ENCODE data around the gene CIZ1. TPM values are rescaled to one million over a fixed set of nuclear protein-coding genes. Genes with fewer than 3 reads are reported as not detected.
A peak's percentile ranks its signal among the peaks of the same experiment; 100 is the strongest.

The CIZ1 gene
- total RNA-seq, 2 donors from 2014 or later, result 55.2 to 94.0 TPM

GRCh38 chr9:128216781-128217553 lies 25.6 kb upstream of the CIZ1 start:
- WGBS, result 81% methylated on average over 16 of the region's 16 CpGs
- no peak for TF ChIP-seq CTCF (IDR thresholded peaks at IDR 0.05)
- no peak for TF ChIP-seq POLR2A (IDR thresholded peaks at IDR 0.05)
- no peak for TF ChIP-seq POLR2AphosphoS5 (IDR thresholded peaks at IDR 0.05)
- H3K9me3 ChIP-seq, result no peaks in the 10 kb centered on the region
- no peaks in the 10 kb centered on the region for H3K4me1 ChIP-seq (replicated peaks)
- H3K4me3 ChIP-seq, result no peak overlapping the region
- H3K36me3 ChIP-seq, result no peaks in the 10 kb centered on the region
- DNase-seq (ENCODE audit: low spot score), result no peak
- intact Hi-C loops (cut with DNase I), result no loop called here
- H3K27ac ChIP-seq, result no peak overlapping the region
- H3K27me3 ChIP-seq (replicated peaks; ENCODE audit: insufficient read depth), result no peaks in the 10 kb centered on the region

- Histone ChIP-seq H3K4me3 (no peak overlapping the region), H3K27ac (peak overlapping the region in 1 of 2 donors; percentile 25), H3K36me3 (no peaks in the 10 kb centered on the region), H3K27me3 (replicated peaks; ENCODE audit: insufficient read depth) (no peaks in the 10 kb centered on the region), H3K4me1 (replicated peaks) (no peaks in the 10 kb centered on the region), H3K9me3 (no peaks in the 10 kb centered on the region)
- WGBS, result 50% methylated on average over 9 of the region's 10 CpGs
- TF ChIP-seq CTCF (IDR thresholded peaks at IDR 0.05), result no peak
- no peak for TF ChIP-seq POLR2A (IDR thresholded peaks at IDR 0.05)
- no peak for TF ChIP-seq POLR2AphosphoS5 (IDR thresholded peaks at IDR 0.05)
- no peak for DNase-seq (ENCODE audit: low spot score)
- intact Hi-C loops (cut with DNase I), result no loop called here
These were observed 24.4 kb upstream of the CIZ1 start for GRCh38 chr9:128215491-128216409.

GRCh38 chr9:128214571-128215490 lies 23.5 kb upstream of the CIZ1 start:
- H3K36me3 ChIP-seq, result no peaks in the 10 kb centered on the region
- no peaks in the 10 kb centered on the region for H3K4me1 ChIP-seq (replicated peaks)
- intact Hi-C loops (cut with DNase I), result no loop called here
- 66% methylated on average over 21 of the region's 21 CpGs for WGBS
- H3K27ac ChIP-seq, result no peak overlapping the region
- H3K4me3 ChIP-seq, result no peak overlapping the region
- DNase-seq (ENCODE audit: low spot score), result no peak
- H3K27me3 ChIP-seq (replicated peaks; ENCODE audit: insufficient read depth), result no peaks in the 10 kb centered on the region
- TF ChIP-seq CTCF (IDR thresholded peaks at IDR 0.05) (no peak), POLR2A (IDR thresholded peaks at IDR 0.05) (no peak), POLR2AphosphoS5 (IDR thresholded peaks at IDR 0.05) (no peak)
- no peaks in the 10 kb centered on the region for H3K9me3 ChIP-seq

- Histone ChIP-seq H3K36me3 (no peaks in the 10 kb centered on the region), H3K9me3 (no peaks in the 10 kb centered on the region), H3K27me3 (replicated peaks; ENCODE audit: insufficient read depth) (no peaks in the 10 kb centered on the region), H3K27ac (no peak overlapping the region), H3K4me3 (no peak overlapping the region), H3K4me1 (replicated peaks) (no peaks in the 10 kb centered on the region)
- DNase-seq (ENCODE audit: low spot score), result no peak
- 84% methylated on average over 12 of the region's 12 CpGs for WGBS
- intact Hi-C loops (cut with DNase I), result no loop called here
- TF ChIP-seq CTCF (IDR thresholded peaks at IDR 0.05), result no peak
- TF ChIP-seq POLR2A (IDR thresholded peaks at IDR 0.05), result no peak
- no peak for TF ChIP-seq POLR2AphosphoS5 (IDR thresholded peaks at IDR 0.05)
These were observed 22.6 kb upstream of the CIZ1 start for GRCh38 chr9:128213746-128214497.
